Neural crest cell (in vitro differentiated cells): ENCODE results near the gene SLC27A1. TPM values are rescaled to one million over a fixed set of nuclear protein-coding genes. Genes with fewer than 3 reads are reported as not detected.

Source experiments
- DNase-seq: peaks from one replicate; pipeline ENCODE4 v3.0.0; 2021; ENCODE audit warnings: low read depth, mixed read lengths, low spot score
- H3K27ac Mint-ChIP-seq: one replicate; pipeline ENCODE4 v1.8.0; 2021; ENCODE audit warnings: mild to moderate bottlenecking, mixed read lengths; ENCODE audit not compliant: unreplicated experiment
- H3K27me3 Mint-ChIP-seq: 2 replicates; pipeline ENCODE4 v1.8.0; 2021; ENCODE audit warnings: low read depth, mild to moderate bottlenecking, mixed read lengths
- H3K36me3 Mint-ChIP-seq: 2 replicates; pipeline ENCODE4 v1.8.0; 2021; ENCODE audit warnings: low read depth, mild to moderate bottlenecking, mixed read lengths
- H3K4me1 Mint-ChIP-seq: 2 replicates; pipeline ENCODE4 v1.8.0; 2021; ENCODE audit warnings: mixed read lengths
- H3K4me3 Mint-ChIP-seq: one replicate; pipeline ENCODE4 v1.8.0; 2021; ENCODE audit warnings: mild to moderate bottlenecking, mixed read lengths
- H3K9me3 Mint-ChIP-seq: 2 replicates; pipeline ENCODE4 v1.8.0; 2021; ENCODE audit warnings: mixed read lengths
- total RNA-seq: library from RNA; stranded (reverse); gene quantifications from 2 replicates; pipeline ENCODE4 v1.2.1, GENCODE V29; 2021
- TF ChIP-seq, protein P1 (sequence below): fragments of 200-600 bp; sonication (generic); conservative IDR thresholded peaks from 2 replicates; pipeline ENCODE4 v1.5.0; 2021; ENCODE audit warnings: antibody characterized with exemption, mild to moderate bottlenecking

SLC27A1 gene
- total RNA-seq, 1 donor from 2014 or later = 17.4 TPM

DNA sequence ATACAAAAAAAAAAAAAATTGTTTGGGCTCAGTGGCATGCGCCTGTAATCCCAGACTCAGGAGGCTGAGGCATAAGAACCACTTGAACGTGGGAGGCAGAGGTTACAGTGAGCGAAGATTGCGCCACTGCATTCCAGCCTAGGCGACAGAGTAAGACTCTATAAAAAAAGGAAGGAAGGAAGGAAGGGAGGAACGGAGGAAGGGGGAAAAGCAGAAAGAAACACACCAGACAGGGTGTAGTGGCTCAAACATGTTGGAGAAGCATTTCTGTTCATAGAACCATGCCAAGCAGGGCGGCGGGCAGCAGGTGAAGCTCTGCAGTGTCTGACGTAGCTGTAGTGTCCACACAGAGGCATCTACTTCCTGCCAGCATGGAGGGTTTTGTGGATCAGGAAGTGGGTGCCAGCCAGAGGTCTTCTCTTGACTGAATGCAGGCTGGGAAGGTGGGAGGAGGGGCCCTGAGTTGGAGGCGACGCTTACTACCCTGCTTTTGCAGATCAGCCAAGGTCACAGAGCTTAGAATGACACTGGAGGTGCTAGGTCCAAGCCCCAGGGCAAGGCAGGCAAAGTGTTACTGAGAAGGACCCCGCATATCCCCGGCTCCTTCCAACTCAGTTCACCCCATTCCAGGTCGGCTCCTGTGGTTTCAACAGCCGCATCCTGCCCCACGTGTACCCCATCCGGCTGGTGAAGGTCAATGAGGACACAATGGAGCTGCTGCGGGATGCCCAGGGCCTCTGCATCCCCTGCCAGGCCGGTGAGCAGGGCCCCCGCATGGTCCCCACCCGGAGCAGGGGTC lies 29.5 kb downstream of the SLC27A1 start:
- Mint-ChIP-seq H3K9me3 (no peaks in the 10 kb centered on the region), H3K4me1 (peaks cover 33% of the 10 kb centered on the region), H3K27ac (peak overlapping the region; percentile 37), H3K36me3 (no peaks in the 10 kb centered on the region), H3K4me3 (no peak overlapping the region), H3K27me3 (no peaks in the 10 kb centered on the region)
- TF ChIP-seq, protein P1, sequence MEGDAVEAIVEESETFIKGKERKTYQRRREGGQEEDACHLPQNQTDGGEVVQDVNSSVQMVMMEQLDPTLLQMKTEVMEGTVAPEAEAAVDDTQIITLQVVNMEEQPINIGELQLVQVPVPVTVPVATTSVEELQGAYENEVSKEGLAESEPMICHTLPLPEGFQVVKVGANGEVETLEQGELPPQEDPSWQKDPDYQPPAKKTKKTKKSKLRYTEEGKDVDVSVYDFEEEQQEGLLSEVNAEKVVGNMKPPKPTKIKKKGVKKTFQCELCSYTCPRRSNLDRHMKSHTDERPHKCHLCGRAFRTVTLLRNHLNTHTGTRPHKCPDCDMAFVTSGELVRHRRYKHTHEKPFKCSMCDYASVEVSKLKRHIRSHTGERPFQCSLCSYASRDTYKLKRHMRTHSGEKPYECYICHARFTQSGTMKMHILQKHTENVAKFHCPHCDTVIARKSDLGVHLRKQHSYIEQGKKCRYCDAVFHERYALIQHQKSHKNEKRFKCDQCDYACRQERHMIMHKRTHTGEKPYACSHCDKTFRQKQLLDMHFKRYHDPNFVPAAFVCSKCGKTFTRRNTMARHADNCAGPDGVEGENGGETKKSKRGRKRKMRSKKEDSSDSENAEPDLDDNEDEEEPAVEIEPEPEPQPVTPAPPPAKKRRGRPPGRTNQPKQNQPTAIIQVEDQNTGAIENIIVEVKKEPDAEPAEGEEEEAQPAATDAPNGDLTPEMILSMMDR = no peak
- DNase-seq = no peak

GRCh38 chr19:17500447-17501198 lies 30.3 kb downstream of the SLC27A1 start:
- H3K27ac Mint-ChIP-seq = no peak overlapping the region
- DNase-seq = no peak
- H3K36me3 Mint-ChIP-seq = no peaks in the 10 kb centered on the region

GRCh38 chr19:17503240-17503639 lies 32.9 kb downstream of the SLC27A1 start:
- Mint-ChIP-seq H3K9me3 (no peaks in the 10 kb centered on the region), H3K27me3 (peaks cover 4% of the 10 kb centered on the region), H3K4me3 (peak overlapping the region; percentile 22), H3K4me1 (peaks cover 25% of the 10 kb centered on the region), H3K36me3 (peaks cover 6% of the 10 kb centered on the region), H3K27ac (no peak overlapping the region)
- DNase-seq = no peak
- TF ChIP-seq, protein P1 = no peak

More at GRCh38 chr19:17500447-17501198, 30.3 kb downstream of the SLC27A1 start:
- Mint-ChIP-seq H3K27me3 (no peaks in the 10 kb centered on the region), H3K4me1 (peaks cover 32% of the 10 kb centered on the region), H3K9me3 (no peaks in the 10 kb centered on the region), H3K4me3 (no peak overlapping the region)
- TF ChIP-seq, protein P1 = no peak

- H3K4me1 Mint-ChIP-seq = peaks cover 22% of the 10 kb centered on the region
- H3K27me3 Mint-ChIP-seq = peaks cover 4% of the 10 kb centered on the region
- no peak overlapping the region for H3K4me3 Mint-ChIP-seq
- peaks cover 6% of the 10 kb centered on the region for H3K36me3 Mint-ChIP-seq
- H3K27ac Mint-ChIP-seq = peak overlapping the region; percentile 75
- TF ChIP-seq, protein P1 = no peak
- DNase-seq = no peak
- H3K9me3 Mint-ChIP-seq = no peaks in the 10 kb centered on the region
These were observed 33.7 kb downstream of the SLC27A1 start for GRCh38 chr19:17504030-17504429.

GRCh38 chr19:17504456-17504855 lies 34.1 kb downstream of the SLC27A1 start:
- TF ChIP-seq, protein P1 = no peak
- H3K4me3 Mint-ChIP-seq = no peak overlapping the region
- H3K27me3 Mint-ChIP-seq = peaks cover 4% of the 10 kb centered on the region
- H3K4me1 Mint-ChIP-seq = peaks cover 18% of the 10 kb centered on the region
- DNase-seq = no peak
- H3K27ac Mint-ChIP-seq = no peak overlapping the region
- H3K9me3 Mint-ChIP-seq = no peaks in the 10 kb centered on the region
- H3K36me3 Mint-ChIP-seq = peaks cover 6% of the 10 kb centered on the region
